GM21786 (cell line): Measurements from ENCODE around the gene YWHAH.

Experiments
- ATAC-seq: cut with Tn5 transposase; IDR thresholded peaks from one replicate; pipeline ENCODE4 v1.9.1; 2021; ENCODE audit not compliant: unreplicated experiment

The YWHAH gene

GRCh38 chr22:31922534-31922933, 21.8 kb upstream of the YWHAH start:
- no peak for ATAC-seq

GRCh38 chr22:31923136-31923535, 21.2 kb upstream of the YWHAH start:
- no peak for ATAC-seq

DNA sequence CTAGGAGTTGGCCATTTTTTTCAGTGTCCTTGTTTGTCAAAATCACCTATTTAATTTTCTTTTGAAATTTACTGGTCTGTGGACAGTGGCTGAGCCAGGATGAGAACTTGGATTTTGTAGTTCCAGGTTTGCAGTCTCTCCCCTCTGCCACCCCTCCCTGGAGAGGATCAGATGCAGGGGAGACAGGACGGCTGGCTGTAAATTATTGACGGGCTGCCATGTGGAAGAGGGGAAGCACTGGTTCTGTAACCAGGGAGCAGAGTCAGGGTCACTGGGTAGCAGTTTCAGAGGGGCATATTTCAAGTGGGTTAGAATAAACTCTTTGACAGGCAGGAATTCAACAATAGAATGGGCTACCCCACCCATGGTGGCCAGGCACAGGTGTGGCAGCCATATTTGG, 20.6 kb upstream of the YWHAH start:
- ATAC-seq: no peak

DNA sequence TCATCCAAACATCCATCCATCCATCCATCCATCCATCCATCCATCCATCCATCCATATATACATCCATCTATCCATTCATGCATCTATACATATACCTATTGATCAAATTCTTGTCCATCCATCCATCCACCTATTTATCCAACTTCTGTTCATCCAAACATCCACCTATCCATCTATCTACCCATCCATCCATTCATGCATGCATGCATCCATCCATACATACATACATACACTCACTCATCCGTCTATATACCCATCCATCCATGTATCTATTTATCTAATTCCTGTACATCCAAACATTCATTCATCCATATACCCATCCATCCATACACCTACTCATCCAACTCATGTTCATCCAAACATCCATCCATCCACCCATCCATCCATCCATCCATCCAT, 19.3 kb upstream of the YWHAH start:
- ATAC-seq: no peak

- no peak for ATAC-seq
These were observed 18.3 kb upstream of the YWHAH start for GRCh38 chr22:31926024-31926423.

DNA sequence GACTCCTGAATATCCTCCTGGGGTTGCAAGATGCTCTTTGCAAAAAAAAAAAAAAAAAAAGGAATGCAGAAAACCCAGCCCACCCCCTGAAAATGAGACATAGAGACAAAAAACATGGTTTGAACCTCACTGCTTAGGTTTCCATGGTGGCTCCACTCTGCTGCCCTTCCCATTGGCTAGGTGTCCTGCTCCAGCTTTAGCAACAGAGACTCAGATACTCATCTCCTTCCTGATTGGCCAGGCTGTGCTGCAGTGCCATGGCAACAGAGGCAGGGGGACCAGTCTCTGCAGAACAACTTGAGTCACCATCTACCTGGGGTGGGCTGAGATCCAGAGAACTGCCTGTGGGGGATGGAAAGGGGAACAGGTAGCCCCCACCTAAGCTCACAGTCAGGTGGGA, 17.4 kb upstream of the YWHAH start:
- no peak for ATAC-seq

- ATAC-seq: no peak
These were observed 16.8 kb upstream of the YWHAH start for GRCh38 chr22:31927562-31927961.

GRCh38 chr22:31929167-31929930, 15.0 kb upstream of the YWHAH start:
- no peak for ATAC-seq

DNA sequence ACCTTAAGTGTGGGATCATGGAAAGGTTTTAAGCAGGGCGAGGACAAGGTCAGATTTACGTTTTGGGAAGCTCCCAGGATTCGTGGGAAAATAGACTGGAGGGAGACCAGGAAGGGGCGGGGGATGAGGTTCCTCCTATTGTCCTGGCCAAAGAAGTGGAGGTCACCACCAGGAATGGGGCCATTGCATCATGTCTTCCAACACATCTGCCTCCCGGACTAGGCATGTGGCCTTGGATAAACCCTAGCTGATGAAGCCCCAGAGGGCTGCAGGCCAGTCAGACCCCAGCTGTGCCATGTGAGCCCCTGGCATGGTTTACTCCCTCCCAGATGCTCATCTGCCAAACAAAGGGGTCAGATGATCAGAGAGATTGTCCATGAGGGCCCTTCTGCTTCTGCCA, 11.5 kb upstream of the YWHAH start:
- no peak for ATAC-seq

DNA sequence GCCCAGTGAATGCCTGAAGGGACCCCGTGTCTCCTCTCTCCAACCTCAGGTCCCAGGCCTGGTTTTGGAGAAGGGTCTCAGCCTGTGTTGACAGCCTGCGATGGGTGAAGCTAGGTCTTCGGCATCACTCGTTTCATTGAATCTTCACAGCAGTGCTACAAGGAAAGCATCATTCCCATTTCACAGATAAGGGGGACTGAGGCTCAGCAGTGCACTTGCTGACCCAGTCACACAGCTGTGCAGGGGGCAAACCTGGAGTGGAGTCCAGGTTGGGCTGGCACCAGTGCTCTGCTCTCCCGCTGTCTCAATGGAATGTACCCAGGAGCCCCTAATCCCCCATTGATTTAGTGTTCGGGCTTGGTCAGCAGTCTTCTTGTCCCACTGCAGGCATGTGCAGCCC, 10.9 kb upstream of the YWHAH start:
- ATAC-seq: no peak

GRCh38 chr22:31933816-31934482, 10.4 kb upstream of the YWHAH start:
- ATAC-seq: no peak

- no peak for ATAC-seq
These were observed 8.2 kb upstream of the YWHAH start for GRCh38 chr22:31935961-31936635.

GRCh38 chr22:31937341-31937740, 7.0 kb upstream of the YWHAH start:
- no peak for ATAC-seq

GRCh38 chr22:31938296-31938695, 6.0 kb upstream of the YWHAH start:
- ATAC-seq: no peak

- ATAC-seq: no peak
These were observed 3.8 kb upstream of the YWHAH start for GRCh38 chr22:31940506-31940905.

DNA sequence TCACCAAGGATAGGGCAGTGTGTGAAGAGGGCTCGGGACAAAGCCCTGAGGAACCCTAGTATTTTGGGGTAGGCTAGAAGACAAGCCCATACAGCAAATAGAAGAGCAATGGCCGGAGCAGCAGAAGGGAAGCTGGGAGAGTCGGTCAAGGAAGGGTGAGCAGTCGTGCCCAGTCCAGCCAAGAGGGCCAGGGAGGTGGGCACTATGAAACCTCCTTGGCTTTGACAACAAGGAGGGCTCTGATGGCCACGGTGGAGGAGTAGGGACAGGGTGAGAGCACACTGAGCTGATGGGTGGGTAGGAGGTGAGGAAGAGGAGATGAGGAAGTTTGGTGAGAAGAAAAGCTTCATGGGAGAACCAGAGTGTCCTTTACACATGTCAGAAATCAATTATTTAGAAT, 2.2 kb upstream of the YWHAH start:
- ATAC-seq: no peak

DNA sequence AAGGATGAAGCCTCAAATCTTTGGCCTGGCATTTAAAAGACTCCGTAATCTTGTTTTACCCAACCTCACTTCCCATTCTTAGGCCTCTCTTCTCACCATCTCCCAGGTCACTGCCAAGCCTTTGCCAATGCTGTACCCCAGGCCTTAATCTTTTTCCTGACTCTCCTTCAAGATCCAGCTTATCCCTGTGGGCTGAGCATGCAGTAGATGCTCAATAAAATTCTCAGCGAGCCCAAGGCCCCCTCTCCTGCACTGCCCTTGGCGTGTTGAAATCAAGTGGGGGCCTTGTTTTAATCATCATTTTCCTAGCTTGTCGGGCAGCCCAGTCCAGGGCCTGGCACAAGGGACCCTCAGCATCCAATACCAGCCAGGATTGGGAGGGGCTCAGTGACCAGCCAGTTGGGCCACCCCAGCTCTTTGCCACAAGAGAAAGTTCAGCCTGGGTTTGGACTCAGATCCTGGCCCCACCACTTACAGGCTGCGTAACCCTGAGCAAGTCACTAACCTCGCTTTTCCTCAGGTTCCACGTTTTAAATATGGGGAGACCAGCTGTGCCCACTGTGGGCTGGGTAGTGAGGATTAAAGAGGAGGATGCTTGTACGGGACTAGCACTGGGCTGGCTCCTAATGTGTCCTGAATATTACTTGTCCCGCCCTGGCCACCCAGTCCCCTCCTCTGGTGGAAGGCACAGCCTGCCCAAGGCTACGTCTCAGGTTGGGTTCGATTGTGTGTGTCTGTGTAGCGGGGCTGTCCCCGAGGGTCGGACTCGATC, 943 bp upstream of the YWHAH start:
- no peak for ATAC-seq

DNA sequence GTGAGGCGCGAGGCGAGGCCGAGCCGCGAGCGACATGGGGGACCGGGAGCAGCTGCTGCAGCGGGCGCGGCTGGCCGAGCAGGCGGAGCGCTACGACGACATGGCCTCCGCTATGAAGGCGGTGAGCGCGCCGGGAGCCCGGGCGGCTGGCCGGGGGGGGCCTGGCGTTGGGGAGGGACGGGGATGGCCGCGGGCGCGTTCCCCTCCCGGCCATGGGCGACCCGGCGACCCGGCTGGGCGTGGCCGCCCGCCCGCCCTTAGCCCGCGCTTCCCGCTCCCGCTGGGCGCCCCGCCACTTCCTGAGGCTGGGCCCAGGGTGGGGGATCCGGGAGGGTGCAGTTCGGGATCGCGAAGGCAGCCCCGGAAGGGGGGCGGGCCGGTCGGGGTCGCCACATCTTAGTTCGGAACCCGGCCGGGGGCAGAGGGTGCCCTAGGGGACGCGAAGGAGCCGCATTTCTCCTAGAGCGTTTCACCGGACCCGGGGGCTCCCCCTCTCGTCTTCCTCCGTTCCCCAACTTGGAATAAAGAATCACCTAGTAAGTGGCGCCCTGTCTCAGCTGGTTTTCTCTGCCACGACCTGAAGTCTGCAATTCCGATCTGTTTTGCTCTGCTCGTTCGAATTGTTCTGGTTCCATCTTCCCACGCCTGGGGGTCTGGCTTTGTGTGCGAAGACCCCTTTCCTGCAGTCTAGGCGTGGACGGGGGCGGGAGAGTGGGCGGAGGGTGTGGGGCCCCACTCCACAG, 536 bp downstream of the YWHAH start:
- ATAC-seq: peak; percentile 2

GRCh38 chr22:31945443-31945855, 1.1 kb downstream of the YWHAH start:
- no peak for ATAC-seq

DNA sequence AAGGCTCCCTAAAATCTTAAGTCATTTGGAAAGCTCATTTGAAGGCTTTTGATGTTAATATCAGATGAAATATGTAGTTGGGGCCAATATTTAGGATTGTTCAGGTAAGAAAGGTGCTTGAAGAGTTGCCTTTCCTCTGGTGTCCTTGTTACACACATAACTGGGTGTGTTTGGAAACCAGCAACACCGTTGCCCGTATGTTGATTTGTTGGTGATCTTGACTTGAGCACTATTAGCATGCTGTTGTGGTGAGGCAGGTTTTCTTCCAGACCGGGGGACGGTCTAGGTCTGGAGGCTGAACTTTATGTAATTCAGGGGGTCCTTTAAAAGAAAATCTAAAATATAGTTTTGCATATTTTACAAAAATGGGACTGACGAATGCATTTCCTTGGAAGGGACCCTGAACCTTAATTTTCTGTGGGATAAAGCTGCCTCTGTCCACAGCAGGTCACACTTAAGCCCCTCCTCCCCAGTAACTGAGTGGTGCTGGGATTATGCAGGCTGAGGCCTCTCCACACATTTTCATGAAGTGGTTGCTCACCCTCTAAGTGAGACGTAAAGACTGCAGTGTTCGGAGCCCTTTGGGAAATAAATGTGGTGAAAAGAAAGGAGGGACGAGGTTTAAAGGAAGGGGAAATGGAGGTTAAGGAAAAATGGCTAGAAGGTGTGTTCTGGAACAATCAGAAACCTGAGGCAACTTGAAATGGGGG, 1.8 kb downstream of the YWHAH start:
- ATAC-seq: no peak
